HG02938 (cell line): Measurements from ENCODE around the gene S100A10.
A peak's percentile ranks its signal among the peaks of the same experiment; 100 is the strongest.

Experiments
- ATAC-seq: cut with Tn5 transposase; IDR thresholded peaks from one replicate; pipeline ENCODE4 v1.9.1; 2021; ENCODE audit warnings: mild to moderate bottlenecking, moderate library complexity; ENCODE audit not compliant: unreplicated experiment

The S100A10 gene

GRCh38 chr1:151993734-151994496, at the start of gene S100A10:
Gene S100A10 (minus strand): TSS chr1:151993859. CDS start chr1:151986230, 7,629 bp downstream.
- no peak for ATAC-seq

GRCh38 chr1:152042030-152042429, 48.4 kb upstream of the S100A10 start:
- no peak for ATAC-seq

GRCh38 chr1:152039886-152040285, 46.2 kb upstream of the S100A10 start:
- no peak for ATAC-seq

DNA sequence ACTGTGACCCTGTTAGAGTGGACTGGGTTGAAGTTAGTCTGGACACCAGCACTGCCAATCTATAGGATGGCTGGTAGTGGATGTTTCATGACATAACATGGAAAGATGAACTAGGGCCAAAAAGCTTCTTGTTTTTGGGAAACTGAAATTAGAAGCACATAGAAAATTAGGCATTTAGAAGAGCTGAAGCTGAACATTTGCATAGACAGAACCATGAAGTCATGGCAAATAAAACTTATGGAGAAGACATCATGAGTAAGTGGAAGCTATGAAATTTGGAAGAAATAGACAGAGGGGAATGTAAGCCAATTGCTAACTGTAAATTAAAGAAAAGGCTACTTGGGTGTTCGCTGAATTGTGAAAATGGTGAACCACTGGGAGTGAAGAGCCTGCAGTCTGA, 45.8 kb upstream of the S100A10 start:
- ATAC-seq: no peak

- ATAC-seq: no peak
Observed at GRCh38 chr1:152038871-152039270, 45.2 kb upstream of the S100A10 start.

GRCh38 chr1:152036267-152037216, 42.9 kb upstream of the S100A10 start, which contains the start of gene S100A11:
Gene S100A11 (minus strand): TSS chr1:152037004. CDS start chr1:152036915, 89 bp downstream.
- ATAC-seq: peak; percentile 42

GRCh38 chr1:152035539-152036266, 42.0 kb upstream of the S100A10 start:
- no peak for ATAC-seq

GRCh38 chr1:152034654-152035538, 41.2 kb upstream of the S100A10 start:
- peak; percentile 44 for ATAC-seq

- no peak for ATAC-seq
Observed at GRCh38 chr1:152034324-152034653, 40.6 kb upstream of the S100A10 start.

- ATAC-seq: no peak
Observed at GRCh38 chr1:152029929-152030211, 36.2 kb upstream of the S100A10 start.

DNA sequence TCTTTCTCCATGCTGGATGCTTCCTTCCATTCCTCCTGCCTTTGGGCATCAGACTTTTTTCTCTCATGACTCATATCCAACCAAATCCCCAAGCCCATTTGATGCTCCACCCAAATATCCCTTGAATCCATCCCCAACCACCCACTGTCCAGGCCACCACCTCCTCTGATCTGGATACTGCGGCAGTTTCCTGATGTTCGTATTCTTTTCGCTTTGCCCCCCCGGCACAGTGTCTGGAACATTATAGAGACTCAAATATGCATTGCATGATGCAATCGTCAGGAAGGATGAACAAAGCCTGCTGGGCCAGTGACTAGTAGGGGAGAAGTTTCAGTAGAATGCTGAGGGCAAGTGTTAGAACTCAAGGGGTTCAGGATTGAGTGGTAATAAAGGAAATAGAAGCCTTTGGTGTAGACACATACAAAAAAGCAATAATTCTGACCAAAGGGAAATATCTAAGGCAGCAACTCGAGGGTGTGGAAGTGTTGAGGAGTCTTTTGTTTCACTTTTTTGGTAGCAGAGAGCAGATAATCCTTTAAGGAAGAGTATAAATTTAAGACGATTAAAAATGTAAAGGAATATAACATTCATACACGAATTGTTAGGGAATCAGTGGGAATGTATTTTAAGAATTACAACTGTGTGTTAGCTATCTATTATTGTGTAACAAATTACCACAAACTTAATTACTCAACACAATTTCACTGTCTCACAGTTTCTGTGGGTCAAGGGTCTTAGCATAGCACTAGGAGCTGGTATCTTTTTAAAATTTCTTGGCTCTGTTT, 35.7 kb upstream of the S100A10 start:
- no peak for ATAC-seq

DNA sequence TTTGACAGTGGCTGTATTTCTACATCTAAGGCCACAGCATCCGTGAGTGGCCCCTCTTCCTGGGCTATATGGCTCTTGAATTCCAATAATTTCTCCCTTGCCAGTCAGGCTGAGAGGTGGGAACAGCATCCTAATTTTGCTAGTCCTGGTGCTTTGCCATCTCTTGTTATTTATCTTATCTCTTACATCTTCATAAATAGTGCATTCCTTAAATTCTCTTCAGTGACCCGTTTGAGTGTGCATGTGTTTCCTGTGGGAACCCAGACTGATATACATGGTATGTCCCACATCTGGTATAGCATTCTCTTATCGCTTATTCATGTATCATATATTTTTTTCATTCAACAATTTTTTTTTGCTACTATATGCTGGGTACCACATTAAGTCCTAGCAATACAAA, 33.2 kb upstream of the S100A10 start:
- ATAC-seq: no peak

- ATAC-seq: no peak
Observed at GRCh38 chr1:152024223-152024622, 30.6 kb upstream of the S100A10 start.

GRCh38 chr1:152023221-152023620, 29.6 kb upstream of the S100A10 start:
- no peak for ATAC-seq

- no peak for ATAC-seq
Observed at GRCh38 chr1:152022474-152022873, 28.8 kb upstream of the S100A10 start.

- ATAC-seq: no peak
Observed at GRCh38 chr1:152021569-152021968, 27.9 kb upstream of the S100A10 start.

DNA sequence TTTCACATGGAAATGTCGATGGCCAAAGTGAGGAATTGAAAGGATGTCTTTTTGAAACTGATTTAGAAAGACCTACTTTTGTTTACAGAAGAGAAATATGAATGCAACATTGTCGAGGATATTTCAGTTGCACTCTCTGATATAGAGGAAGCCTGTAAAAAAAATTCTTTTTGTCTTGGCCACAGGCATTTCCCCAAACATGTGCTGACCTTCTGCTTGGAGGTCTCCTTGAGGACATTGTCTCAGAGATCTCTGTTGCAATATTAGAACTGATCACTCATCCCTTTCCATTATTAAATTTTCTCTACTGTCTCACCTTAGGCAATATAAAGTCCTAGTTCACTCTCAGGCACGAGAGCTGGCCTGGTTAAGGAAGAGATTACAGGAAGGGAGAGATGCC, 27.2 kb upstream of the S100A10 start:
- no peak for ATAC-seq

DNA sequence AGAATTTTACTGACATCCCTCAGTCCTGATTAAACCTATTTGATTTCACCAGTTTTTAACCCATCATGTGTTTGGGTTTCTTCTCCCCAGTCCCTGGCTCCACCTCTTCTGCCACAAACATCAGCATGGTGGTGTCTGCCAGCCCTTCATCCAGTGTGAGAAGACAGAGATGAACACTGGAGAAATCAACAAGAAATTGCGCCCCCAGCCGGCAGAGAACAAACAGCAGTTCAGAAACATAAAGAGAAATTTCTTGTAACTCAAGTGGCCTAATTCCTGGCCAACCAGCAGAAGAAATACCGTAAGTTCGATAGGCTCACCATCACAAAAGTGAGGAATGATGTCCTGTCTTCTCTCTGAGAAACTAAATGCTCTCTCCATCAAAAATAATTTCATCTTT, 24.9 kb upstream of the S100A10 start:
- ATAC-seq: no peak

DNA sequence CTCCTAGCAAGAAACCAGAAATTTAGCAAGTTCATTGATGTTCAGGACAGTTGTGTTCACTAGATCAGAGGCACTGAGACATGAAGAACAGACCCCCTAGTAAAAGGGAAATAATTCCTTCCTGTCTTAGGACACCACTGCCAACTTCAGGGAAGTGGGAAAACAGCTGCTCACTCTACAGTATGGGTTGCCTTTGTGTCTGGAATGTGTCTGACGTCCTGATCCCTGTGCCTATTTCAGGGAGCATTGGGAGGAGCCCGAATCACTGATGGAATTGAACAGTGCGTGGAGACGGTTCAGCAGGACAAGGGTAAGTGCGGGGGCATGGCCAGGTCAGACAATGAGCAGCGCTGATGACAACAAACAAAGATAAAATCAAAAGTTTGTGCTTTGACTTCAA, 22.1 kb upstream of the S100A10 start:
- no peak for ATAC-seq

- no peak for ATAC-seq
Observed at GRCh38 chr1:152014943-152015342, 21.3 kb upstream of the S100A10 start.
